Neural progenitor cell (in vitro differentiated cells): ENCODE results near the gene CTNNA1.

Experiments
- EZH2 ChIP-seq: fragments of 200-600 bp; sonication (generic); IDR thresholded peaks from 2 replicates; pipeline ENCODE4 v1.6.1; 2017; ENCODE audit warnings: antibody characterized with exemption, mild to moderate bottlenecking, moderate library complexity
- TF ChIP-seq, protein P1 (sequence below): fragments of 200-600 bp; sonication (generic); IDR thresholded peaks from 2 replicates; pipeline ENCODE4 v1.5.1; 2017; ENCODE audit warnings: antibody characterized with exemption, mild to moderate bottlenecking

DNA sequence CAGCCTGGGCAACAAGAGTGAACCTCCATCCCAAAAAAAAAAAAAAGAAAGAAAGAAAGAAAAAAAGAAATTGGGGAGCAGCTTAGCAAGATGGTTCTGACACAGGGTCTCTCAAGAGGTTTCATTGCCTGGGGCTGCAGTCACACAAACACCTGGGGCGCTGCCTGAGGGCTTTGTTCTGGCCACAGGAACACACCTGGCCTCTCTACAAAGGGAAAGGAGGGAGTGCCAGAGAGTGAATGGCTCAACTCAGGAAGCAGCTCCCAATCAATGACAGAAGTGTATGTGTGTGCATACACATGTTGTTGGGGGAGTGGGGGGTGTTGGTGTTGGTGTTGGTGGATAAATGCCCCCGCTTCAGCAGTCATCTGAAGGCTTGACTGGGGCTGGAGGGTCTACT, 32.4 kb upstream of the CTNNA1 start:
- TF ChIP-seq, protein P1, sequence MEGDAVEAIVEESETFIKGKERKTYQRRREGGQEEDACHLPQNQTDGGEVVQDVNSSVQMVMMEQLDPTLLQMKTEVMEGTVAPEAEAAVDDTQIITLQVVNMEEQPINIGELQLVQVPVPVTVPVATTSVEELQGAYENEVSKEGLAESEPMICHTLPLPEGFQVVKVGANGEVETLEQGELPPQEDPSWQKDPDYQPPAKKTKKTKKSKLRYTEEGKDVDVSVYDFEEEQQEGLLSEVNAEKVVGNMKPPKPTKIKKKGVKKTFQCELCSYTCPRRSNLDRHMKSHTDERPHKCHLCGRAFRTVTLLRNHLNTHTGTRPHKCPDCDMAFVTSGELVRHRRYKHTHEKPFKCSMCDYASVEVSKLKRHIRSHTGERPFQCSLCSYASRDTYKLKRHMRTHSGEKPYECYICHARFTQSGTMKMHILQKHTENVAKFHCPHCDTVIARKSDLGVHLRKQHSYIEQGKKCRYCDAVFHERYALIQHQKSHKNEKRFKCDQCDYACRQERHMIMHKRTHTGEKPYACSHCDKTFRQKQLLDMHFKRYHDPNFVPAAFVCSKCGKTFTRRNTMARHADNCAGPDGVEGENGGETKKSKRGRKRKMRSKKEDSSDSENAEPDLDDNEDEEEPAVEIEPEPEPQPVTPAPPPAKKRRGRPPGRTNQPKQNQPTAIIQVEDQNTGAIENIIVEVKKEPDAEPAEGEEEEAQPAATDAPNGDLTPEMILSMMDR = no peak
- no peak for TF ChIP-seq EZH2
